ENCODE data around the gene GCLM. TPM values are rescaled to one million over a fixed set of nuclear protein-coding genes. Genes with fewer than 3 reads are reported as not detected.
A peak's percentile ranks its signal among the peaks of the same experiment; 100 is the strongest.

The GCLM gene
- total and polyA plus RNA-seq, 9 of the 15 experiments (the other 6 are each of a cell fraction or from before 2014, with no cell fraction given): 9.3 to 71.6 (median 24.5) TPM

DNA sequence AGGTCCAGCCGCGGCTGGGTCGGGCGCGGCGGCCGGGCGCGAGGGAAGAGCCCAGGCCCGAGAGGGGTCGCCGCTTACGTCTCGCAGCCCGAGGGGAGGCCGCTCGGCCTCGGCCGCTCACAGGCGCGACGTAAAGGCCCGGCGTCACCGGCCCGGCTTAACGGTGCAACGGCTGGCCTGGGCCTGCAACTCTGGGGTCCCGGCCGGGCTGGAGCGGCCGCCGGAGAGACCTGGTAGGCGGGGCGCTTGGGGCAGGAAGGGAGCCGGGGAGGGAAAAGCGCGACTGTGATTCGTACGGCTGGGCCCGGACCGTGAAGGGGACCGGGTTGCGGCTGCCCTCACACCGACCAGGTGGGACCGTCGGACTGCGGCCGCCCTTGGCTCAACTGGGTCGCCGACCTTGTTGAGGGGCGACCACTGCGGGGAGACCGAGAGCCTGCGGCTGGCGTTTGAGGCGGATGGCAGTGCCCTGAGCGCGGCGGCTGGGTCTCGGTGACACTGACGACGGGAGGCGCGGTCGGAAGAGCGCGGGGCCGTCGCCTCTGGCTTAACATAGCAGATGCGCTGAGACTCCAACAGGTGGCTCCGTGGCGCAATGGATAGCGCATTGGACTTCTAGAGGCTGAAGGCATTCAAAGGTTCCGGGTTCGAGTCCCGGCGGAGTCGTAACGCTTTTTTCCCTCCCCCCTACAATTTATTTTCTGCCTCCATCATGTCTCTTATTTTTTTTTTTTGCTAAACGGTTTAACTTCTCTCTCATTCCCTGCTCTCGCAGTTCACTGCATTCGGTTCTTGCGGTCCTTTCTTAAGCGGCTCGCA lies 62.0 kb downstream of the GCLM start (continued):
- TF ChIP-seq NR4A1 (CRISPR knock-in tag; IDR thresholded peaks at IDR 0.05): no peak
- no peak for TF ChIP-seq NR4A1 (tag; IDR thresholded peaks at IDR 0.05)
- TF ChIP-seq BACH1 (tag; IDR thresholded peaks at IDR 0.05): no peak
- no peak for TF ChIP-seq GABPB2 (CRISPR knock-in tag; conservative IDR thresholded peaks at IDR 0.05)
- TF ChIP-seq, protein P1, sequence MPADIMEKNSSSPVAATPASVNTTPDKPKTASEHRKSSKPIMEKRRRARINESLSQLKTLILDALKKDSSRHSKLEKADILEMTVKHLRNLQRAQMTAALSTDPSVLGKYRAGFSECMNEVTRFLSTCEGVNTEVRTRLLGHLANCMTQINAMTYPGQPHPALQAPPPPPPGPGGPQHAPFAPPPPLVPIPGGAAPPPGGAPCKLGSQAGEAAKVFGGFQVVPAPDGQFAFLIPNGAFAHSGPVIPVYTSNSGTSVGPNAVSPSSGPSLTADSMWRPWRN (IDR thresholded peaks at IDR 0.05; ENCODE audit: low read depth): no peak
- TF ChIP-seq KLF10 (CRISPR knock-in tag; IDR thresholded peaks at IDR 0.05): no peak
- no peak for TF ChIP-seq ASH1L (IDR thresholded peaks at IDR 0.05; ENCODE audit: borderline replicate concordance, low read depth, partially characterized antibody)
- TF ChIP-seq POLR2A (conservative IDR thresholded peaks at IDR 0.05): no peak
- TF ChIP-seq RFX1 (IDR thresholded peaks at IDR 0.05): no peak
- no peak for TF ChIP-seq COPS2 (conservative IDR thresholded peaks at IDR 0.05)
- TF ChIP-seq PRMT5 (CRISPR knock-in tag; IDR thresholded peaks at IDR 0.05): no peak
- no peak for TF ChIP-seq SMARCB1 (IDR thresholded peaks at IDR 0.05; ENCODE audit: insufficient read length, low read depth)
- no peak for TF ChIP-seq CREBBP (IDR thresholded peaks at IDR 0.05; ENCODE audit: low read depth, low read length)
- TF ChIP-seq, protein P2, sequence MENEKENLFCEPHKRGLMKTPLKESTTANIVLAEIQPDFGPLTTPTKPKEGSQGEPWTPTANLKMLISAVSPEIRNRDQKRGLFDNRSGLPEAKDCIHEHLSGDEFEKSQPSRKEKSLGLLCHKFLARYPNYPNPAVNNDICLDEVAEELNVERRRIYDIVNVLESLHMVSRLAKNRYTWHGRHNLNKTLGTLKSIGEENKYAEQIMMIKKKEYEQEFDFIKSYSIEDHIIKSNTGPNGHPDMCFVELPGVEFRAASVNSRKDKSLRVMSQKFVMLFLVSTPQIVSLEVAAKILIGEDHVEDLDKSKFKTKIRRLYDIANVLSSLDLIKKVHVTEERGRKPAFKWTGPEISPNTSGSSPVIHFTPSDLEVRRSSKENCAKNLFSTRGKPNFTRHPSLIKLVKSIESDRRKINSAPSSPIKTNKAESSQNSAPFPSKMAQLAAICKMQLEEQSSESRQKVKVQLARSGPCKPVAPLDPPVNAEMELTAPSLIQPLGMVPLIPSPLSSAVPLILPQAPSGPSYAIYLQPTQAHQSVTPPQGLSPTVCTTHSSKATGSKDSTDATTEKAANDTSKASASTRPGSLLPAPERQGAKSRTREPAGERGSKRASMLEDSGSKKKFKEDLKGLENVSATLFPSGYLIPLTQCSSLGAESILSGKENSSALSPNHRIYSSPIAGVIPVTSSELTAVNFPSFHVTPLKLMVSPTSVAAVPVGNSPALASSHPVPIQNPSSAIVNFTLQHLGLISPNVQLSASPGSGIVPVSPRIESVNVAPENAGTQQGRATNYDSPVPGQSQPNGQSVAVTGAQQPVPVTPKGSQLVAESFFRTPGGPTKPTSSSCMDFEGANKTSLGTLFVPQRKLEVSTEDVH (IDR thresholded peaks at IDR 0.05; ENCODE audit: low read depth, partially characterized antibody): no peak
- TF ChIP-seq DNMT1 (IDR thresholded peaks at IDR 0.05): no peak
- TF ChIP-seq TCF7L2 (IDR thresholded peaks at IDR 0.05; ENCODE audit: low read depth, low read length): no peak
- TF ChIP-seq RBFOX2 (IDR thresholded peaks at IDR 0.05; ENCODE audit: low read depth, low read length): peak; percentile 60
- no peak for TF ChIP-seq NFATC3 (IDR thresholded peaks at IDR 0.05)
- no peak for TF ChIP-seq SREBF2 (CRISPR knock-in tag; IDR thresholded peaks at IDR 0.05)
- peak; percentile 83 for TF ChIP-seq CEBPB (tag; IDR thresholded peaks at IDR 0.05)
- no peak for TF ChIP-seq PHTF2 (CRISPR knock-in tag; IDR thresholded peaks at IDR 0.05)
- TF ChIP-seq ZNF263 (CRISPR knock-in tag; IDR thresholded peaks at IDR 0.05; ENCODE audit: borderline replicate concordance): no peak
- no peak for TF ChIP-seq SNRNP70 (optimal IDR thresholded peaks at IDR 0.05; ENCODE audit: low read depth, low read length)
- 0 out of 2 replicates have a peak, but pooled peaks have one; percentile 61 for TF ChIP-seq CBX5 (IDR thresholded peaks at IDR 0.05; ENCODE audit: borderline replicate concordance, low read depth)

Data from K562 (cell line).